SHP77 treated with DMSO at 0.1 percent for 48 hours (cell line): ENCODE results near the gene AKIP1.
A peak's percentile ranks its signal among the peaks of the same experiment; 100 is the strongest.

Experiments
- DNase-seq: peaks from one replicate; lab custom pipeline; 2025; lab: John Stamatoyannopoulos, UW

The AKIP1 gene

GRCh38 chr11:8961401-8961800 lies 50.4 kb downstream of the AKIP1 start:
- DNase-seq = no peak

DNA sequence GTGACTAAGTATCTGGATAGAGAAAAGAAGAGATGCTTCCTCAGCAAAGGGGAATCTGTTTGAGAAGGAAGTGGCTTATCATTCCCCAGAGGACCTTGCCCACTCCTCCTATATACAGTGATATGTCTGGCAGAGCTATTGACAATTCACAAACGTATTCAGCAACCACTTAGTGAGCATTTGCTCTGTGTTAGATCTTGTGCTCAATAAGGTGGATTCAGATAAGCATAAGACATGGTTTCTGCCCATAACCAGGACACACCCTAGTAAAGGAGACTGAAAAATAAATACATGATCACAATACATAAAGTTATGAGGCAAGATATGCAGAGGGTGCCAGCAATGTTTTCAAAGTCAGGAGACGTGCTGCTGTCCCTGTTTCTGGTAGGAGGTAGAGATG lies 51.9 kb downstream of the AKIP1 start:
- DNase-seq = no peak

DNA sequence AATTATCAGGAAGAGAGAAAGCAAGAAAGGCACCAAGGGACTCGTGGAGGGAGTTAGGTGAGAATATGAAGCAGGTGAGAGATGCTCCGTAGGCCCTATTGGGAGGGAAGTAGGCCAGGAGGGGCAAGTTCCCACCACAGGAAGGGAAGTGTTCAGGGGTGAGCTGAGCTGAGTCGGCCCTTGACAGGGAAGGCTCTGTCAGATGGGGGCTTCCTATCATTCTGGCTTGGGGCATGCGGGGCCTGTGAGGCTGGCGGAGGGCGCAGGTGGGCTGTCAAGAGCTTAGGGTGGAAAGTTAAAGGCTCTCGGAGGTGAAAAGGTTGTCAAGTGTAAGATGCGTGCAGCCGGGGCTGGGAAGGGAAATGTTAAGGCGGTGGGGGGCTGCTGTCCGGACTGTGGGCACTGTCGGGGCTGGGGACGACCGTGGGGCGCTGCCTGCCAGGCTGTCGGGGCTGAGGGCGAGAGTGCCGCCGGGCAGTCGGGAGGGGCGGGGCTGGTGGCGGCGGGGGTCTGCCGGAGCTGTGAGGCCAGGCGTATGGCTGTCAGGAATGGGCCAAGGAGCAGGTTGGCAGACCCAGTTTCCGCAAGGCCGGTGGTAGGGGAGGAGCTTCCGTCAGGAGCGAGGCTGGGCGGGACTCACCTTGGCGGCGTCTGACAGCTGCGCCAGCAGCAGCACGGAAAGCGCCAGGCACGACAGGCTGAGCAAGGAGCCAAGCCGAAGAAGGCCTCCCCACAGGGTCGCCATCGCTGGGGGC lies 52.8 kb downstream of the AKIP1 start:
- no peak for DNase-seq

DNA sequence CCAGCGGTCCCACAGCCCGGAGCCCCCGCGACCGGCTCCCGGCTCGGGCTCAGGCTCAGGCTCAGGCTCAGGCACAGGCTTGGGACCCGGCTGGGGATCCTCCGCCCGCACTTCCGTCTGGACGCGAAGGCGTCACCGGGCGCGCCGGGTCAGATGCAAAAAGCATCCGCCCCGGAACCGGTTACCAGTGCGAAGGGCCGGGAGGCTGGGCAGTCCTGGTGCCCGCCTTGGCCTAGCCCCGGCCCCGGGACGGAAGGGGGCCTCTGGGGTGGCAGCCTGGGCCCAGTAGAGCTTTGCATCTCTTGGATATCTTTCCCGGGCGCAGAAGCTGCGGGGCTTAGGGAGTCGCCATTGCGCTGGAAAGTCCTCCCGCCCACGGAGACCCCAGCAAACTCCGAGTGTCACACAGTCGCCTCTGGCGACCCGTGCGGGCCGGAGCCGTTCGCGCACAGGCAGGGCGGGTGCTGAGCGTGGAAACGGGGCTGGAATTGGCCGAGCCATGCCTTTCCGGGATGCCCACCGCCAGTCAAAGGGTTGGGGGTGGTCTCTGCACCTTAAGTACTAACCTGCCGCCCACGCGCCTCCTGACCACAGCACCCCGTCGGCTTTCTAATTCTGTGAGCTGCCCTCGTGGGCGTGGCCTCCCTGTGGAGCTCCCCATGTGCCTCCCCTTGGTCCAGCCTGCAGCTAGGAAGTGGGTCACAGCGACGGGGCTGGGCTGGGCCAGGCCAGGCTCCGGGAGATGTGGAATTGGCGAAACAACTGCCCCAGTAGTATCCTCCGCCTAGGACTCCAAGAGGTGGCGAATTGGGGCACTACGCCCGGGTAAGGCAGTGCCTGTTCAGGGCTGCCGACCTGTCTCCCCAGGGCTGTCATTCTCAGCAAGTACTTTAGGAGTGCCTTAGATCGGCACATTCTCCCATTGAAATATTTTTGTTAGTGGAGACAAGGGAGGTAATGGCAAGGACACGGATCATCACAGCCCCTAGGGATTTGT lies 53.6 kb downstream of the AKIP1 start, which contains the start of gene TMEM9B:
Gene TMEM9B (minus strand): TSS at position 119 of the 997 bp plus-strand sequence. CDS start 129 bp downstream, outside the sequence.
- peak; percentile 6 for DNase-seq

GRCh38 chr11:8967184-8967583 lies 56.2 kb downstream of the AKIP1 start:
- DNase-seq = no peak
